NT2/D1 (cell line): ENCODE data around the gene ZNF618.

Experiments
- YY1 ChIP-seq: IDR thresholded peaks from 2 replicates; pipeline ENCODE4 v1.6.1; 2011; ENCODE audit not compliant: insufficient read length, insufficient read depth
- ZNF274 ChIP-seq: IDR thresholded peaks from 2 replicates; pipeline ENCODE4 v1.6.1; 2011; ENCODE audit warnings: mild to moderate bottlenecking, low read depth, low read length

DNA sequence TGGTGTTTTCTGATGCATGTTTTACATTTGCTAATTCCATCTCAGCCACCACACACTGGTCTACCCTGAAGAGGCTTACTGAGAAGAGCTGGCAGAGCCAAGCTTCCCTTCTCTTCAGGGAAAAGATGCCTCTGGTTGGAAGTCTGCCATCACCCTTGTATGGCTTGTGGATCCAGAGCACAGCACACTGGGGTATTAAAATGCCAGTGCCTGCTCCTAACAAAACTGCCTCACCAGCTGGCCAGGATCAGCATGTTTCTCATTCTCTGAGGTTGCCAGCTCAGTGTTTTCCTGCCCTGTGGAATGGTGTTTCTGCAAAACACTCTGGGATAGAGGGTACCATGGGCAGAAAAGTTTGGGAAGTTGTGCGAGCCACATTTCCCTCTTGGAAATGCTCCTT is 31.6 kb upstream of the ZNF618 start:
- TF ChIP-seq ZNF274 (no peak), YY1 (no peak)
